IMR-90 (cell line): Measurements from ENCODE around the gene WWC2. TPM values are rescaled to one million over a fixed set of nuclear protein-coding genes. Genes with fewer than 3 reads are reported as not detected.

Experiments
- ATAC-seq: fragments of 200-7000 bp; cut with Tn5 transposase; 2 replicates; pipeline ENCODE4 v1.9.1; 2020; ENCODE audit warnings: low read depth, mild to moderate bottlenecking, moderate library complexity
- BruUV-seq: library from RNA; stranded (reverse); fragments of 400-500 nt; replicated peaks from 2 replicates; lab custom pipeline; 2021; lab: Mats Ljungman, UMichigan
- CTCF ChIA-PET: fragments of 300-600 bp; formaldehyde crosslinking; extraction: SDS; loops from one replicate; lab custom pipeline; 2021; ENCODE audit warnings: antibody characterized with exemption; lab: Yijun Ruan, JAX
- POLR2A ChIA-PET: fragments of 300-600 bp; sonication (Branson Sonifier 250); formaldehyde crosslinking; loops from one replicate; lab custom pipeline; 2022; ENCODE audit warnings: antibody characterized with exemption; ENCODE audit not compliant: unreplicated experiment; lab: Charles Lee
- DNase-seq: peaks from one replicate; pipeline ENCODE4 v3.0.0; 2013
- H2AFZ ChIP-seq: replicated peaks from 2 replicates; pipeline ENCODE3; 2013; ENCODE audit warnings: low read length, mild to moderate bottlenecking; ENCODE audit not compliant: poor library complexity
- H2AK5ac ChIP-seq: 2 replicates; pipeline ENCODE4 v1.6.1; 2013; ENCODE audit warnings: low read depth, low read length, inconsistent platforms
- H2AK9ac ChIP-seq: replicated peaks from 2 replicates; pipeline ENCODE3; 2013; ENCODE audit warnings: mild to moderate bottlenecking, low read depth, low read length, moderate library complexity; ENCODE audit not compliant: poor library complexity
- H2BK120ac ChIP-seq: 2 replicates; pipeline ENCODE4 v1.6.1; 2013; ENCODE audit warnings: low read depth, low read length, inconsistent platforms
- H2BK15ac ChIP-seq: 3 replicates; pipeline ENCODE4 v1.6.1; 2013; ENCODE audit warnings: low read depth, low read length, inconsistent platforms
- H2BK20ac ChIP-seq: 2 replicates; pipeline ENCODE4 v1.6.1; 2013; ENCODE audit warnings: low read depth, mild to moderate bottlenecking, inconsistent platforms, low read length, moderate library complexity
- H2BK5ac ChIP-seq: 2 replicates; pipeline ENCODE4 v1.6.1; 2013; ENCODE audit warnings: mild to moderate bottlenecking, low read depth, low read length, inconsistent platforms; ENCODE audit not compliant: poor library complexity, severe bottlenecking
- H3K14ac ChIP-seq: replicated peaks from 2 replicates; pipeline ENCODE4 v1.6.1; 2013; ENCODE audit warnings: low read depth, low read length, inconsistent platforms
- H3K18ac ChIP-seq: 2 replicates; pipeline ENCODE4 v1.6.1; 2013; ENCODE audit warnings: low read depth, low read length, control low read depth
- H3K23ac ChIP-seq: 2 replicates; pipeline ENCODE4 v1.6.1; 2013; ENCODE audit warnings: low read depth, low read length, inconsistent platforms
- H3K27ac ChIP-seq: 2 replicates; pipeline ENCODE4 v1.5.1; 2013; ENCODE audit warnings: mild to moderate bottlenecking, control low read depth, low read length; ENCODE audit not compliant: insufficient read depth
- H3K27me3 ChIP-seq: 2 replicates; pipeline ENCODE4 v1.6.1; 2013; ENCODE audit warnings: low read length; ENCODE audit not compliant: control insufficient read depth, insufficient read depth
- H3K36me3 ChIP-seq: 2 replicates; pipeline ENCODE4 v1.6.1; 2013; ENCODE audit warnings: low read length, mixed read lengths; ENCODE audit not compliant: control insufficient read depth, insufficient read depth
- H3K4ac ChIP-seq: 2 replicates; pipeline ENCODE4 v1.6.1; 2013; ENCODE audit warnings: low read depth, low read length, inconsistent platforms
- H3K4me1 ChIP-seq: 2 replicates; pipeline ENCODE4 v1.6.1; 2013; ENCODE audit warnings: low read length, mixed read lengths; ENCODE audit not compliant: control insufficient read depth, insufficient read depth
- H3K4me2 ChIP-seq: 2 replicates; pipeline ENCODE4 v1.6.1; 2013; ENCODE audit warnings: low read depth, mild to moderate bottlenecking, control low read depth, low read length, moderate library complexity
- H3K4me3 ChIP-seq: 2 replicates; pipeline ENCODE4 v1.5.1; 2013; ENCODE audit warnings: low read depth, mild to moderate bottlenecking, control low read depth, low read length, moderate library complexity; ENCODE audit not compliant: insufficient read depth
- H3K56ac ChIP-seq: 2 replicates; pipeline ENCODE4 v1.6.1; 2013; ENCODE audit warnings: low read length, inconsistent platforms; ENCODE audit not compliant: insufficient read depth; ENCODE audit errors: extremely low read depth
- H3K79me1 ChIP-seq, 2 experiments: 2 replicates each; pipeline ENCODE4 v1.6.1; 2013; ENCODE audit warnings: low read length in 2 of 2, inconsistent platforms in 1 of 2, low read depth in 1 of 2
- H3K9ac ChIP-seq: 2 replicates; pipeline ENCODE4 v1.6.1; 2013; ENCODE audit warnings: low read depth, low read length, control low read depth
- H3K9me1 ChIP-seq: 2 replicates; pipeline ENCODE4 v1.6.1; 2013; ENCODE audit warnings: low read length, inconsistent platforms; ENCODE audit not compliant: insufficient read depth
- H3K9me3 ChIP-seq: 2 replicates; pipeline ENCODE4 v1.6.1; 2013; ENCODE audit warnings: low read length; ENCODE audit not compliant: control insufficient read depth, insufficient read depth
- H4K20me1 ChIP-seq: 2 replicates; pipeline ENCODE4 v1.6.1; 2013; ENCODE audit warnings: low read length, inconsistent platforms; ENCODE audit not compliant: insufficient read depth
- H4K5ac ChIP-seq: 2 replicates; pipeline ENCODE4 v1.6.1; 2013; ENCODE audit warnings: mild to moderate bottlenecking, low read depth, low read length, control low read depth
- H4K8ac ChIP-seq, 2 experiments: 2 replicates each; pipeline ENCODE4 v1.6.1; 2013; ENCODE audit warnings: low read depth in 2 of 2, low read length in 2 of 2, control low read depth in 1 of 2, inconsistent platforms in 1 of 2
- H4K91ac ChIP-seq: 2 replicates; pipeline ENCODE4 v1.6.1; 2013; ENCODE audit warnings: low read depth, low read length, inconsistent platforms; ENCODE audit not compliant: insufficient read depth
- BHLHE40 ChIP-seq: fragments of 150-350 bp; IDR thresholded peaks from 2 replicates; pipeline ENCODE4 v1.6.1; 2016; ENCODE audit warnings: mild to moderate bottlenecking, low read depth, low read length
- CEBPB ChIP-seq: IDR thresholded peaks from 2 replicates; pipeline ENCODE4 v1.6.1; 2012; ENCODE audit warnings: low read depth, low read length, improper control_type of control experiment
- CHD1 ChIP-seq: IDR thresholded peaks from 2 replicates; pipeline ENCODE4 v1.6.1; 2012; ENCODE audit warnings: low read depth, low read length, improper control_type of control experiment
- FOS ChIP-seq: fragments of 150-350 bp; IDR thresholded peaks from 2 replicates; pipeline ENCODE4 v1.6.1; 2016; ENCODE audit warnings: low read depth, low read length
- MAFK ChIP-seq: IDR thresholded peaks from 2 replicates; pipeline ENCODE4 v1.6.1; 2012; ENCODE audit warnings: low read depth, low read length, improper control_type of control experiment
- MAZ ChIP-seq: IDR thresholded peaks from 2 replicates; pipeline ENCODE4 v1.6.1; 2012; ENCODE audit warnings: low read depth, mild to moderate bottlenecking, low read length, improper control_type of control experiment, moderate library complexity, borderline replicate concordance
- MXI1 ChIP-seq: IDR thresholded peaks from 2 replicates; pipeline ENCODE4 v1.6.1; 2012; ENCODE audit warnings: low read depth, mild to moderate bottlenecking, low read length, moderate library complexity, borderline replicate concordance
- NFE2L2 ChIP-seq: fragments of 150-350 bp; IDR thresholded peaks from 2 replicates; pipeline ENCODE4 v1.6.1; 2016; ENCODE audit warnings: low read depth, mild to moderate bottlenecking, low read length
- POLR2A ChIP-seq: IDR thresholded peaks from 2 replicates; pipeline ENCODE4 v1.6.1; 2012; ENCODE audit warnings: mild to moderate bottlenecking, low read depth, low read length
- RAD21 ChIP-seq: IDR thresholded peaks from 2 replicates; pipeline ENCODE4 v1.6.1; 2012; ENCODE audit warnings: low read length, improper control_type of control experiment
- RCOR1 ChIP-seq: IDR thresholded peaks from 2 replicates; pipeline ENCODE4 v1.6.1; 2012; ENCODE audit warnings: mild to moderate bottlenecking, low read length, improper control_type of control experiment; ENCODE audit not compliant: insufficient replicate concordance
- RFX5 ChIP-seq: IDR thresholded peaks from 2 replicates; pipeline ENCODE4 v1.8.0; 2012; ENCODE audit warnings: low read depth, mild to moderate bottlenecking, low read length, moderate library complexity
- SMC3 ChIP-seq: fragments of 150-350 bp; IDR thresholded peaks from 2 replicates; pipeline ENCODE4 v1.6.1; 2016; ENCODE audit warnings: low read depth, mild to moderate bottlenecking, antibody characterized with exemption, low read length, moderate library complexity
- WGBS, 2 experiments: methylation state at CpG; one replicate each; pipeline versions ENCODE4 v1.1.5 to v1.1.7; 2013; ENCODE audit warnings: missing lambda C conversion rate in 2 of 2; ENCODE audit not compliant: insufficient read length in 1 of 2; ENCODE audit errors: extremely low coverage in 2 of 2; 5-methylcytosine and 5-hydroxymethylcytosine counted together
- dilution Hi-C: fragments of 300-500 bp; cut with HindIII; formaldehyde crosslinking; loops from one replicate; pipeline ENCODE4 v1.14.3; 2018; ENCODE audit warnings: low sequenced_read_pairs; ENCODE audit not compliant: unreplicated experiment
- in situ Hi-C: fragments of 300-500 bp; cut with MboI; formaldehyde crosslinking; loops from 3 replicates; pipeline ENCODE4 v1.14.3; 2019; ENCODE audit warnings: low sequenced_read_pairs, inconsistent platforms, mixed read lengths
- intact Hi-C: fragments of 100-400 bp; cut with micrococcal nuclease; formaldehyde crosslinking; loops from 2 replicates; pipeline ENCODE4 v1.10.0; 2022
- polyA plus RNA-seq, 3 experiments: library from polyadenylated mRNA; depleted of rRNA; stranded (reverse); fragments of >200 nt; gene quantifications; 2 replicates each; pipeline ENCODE4 v1.2.3, GENCODE V29; 2012; ENCODE audit warnings: low replicate concordance in 1 of 3
- total RNA-seq: library from RNA; depleted of rRNA; stranded (reverse); fragments of >200 nt; gene quantifications from 2 replicates; pipeline ENCODE4 v1.2.3, GENCODE V29; 2012
- TF ChIP-seq, protein P1 (sequence below): conservative IDR thresholded peaks from 2 replicates; pipeline ENCODE4 v1.5.1; 2012; ENCODE audit warnings: mild to moderate bottlenecking, low read depth, low read length, improper control_type of control experiment
- TF ChIP-seq, protein P2 (sequence below): fragments of 150-350 bp; IDR thresholded peaks from 2 replicates; pipeline ENCODE4 v1.6.1; 2016; ENCODE audit warnings: low read depth, mild to moderate bottlenecking, low read length, moderate library complexity, borderline replicate concordance
- TF ChIP-seq, protein P3 (sequence below): fragments of 150-350 bp; IDR thresholded peaks from 2 replicates; pipeline ENCODE4 v1.6.1; 2017; ENCODE audit warnings: mild to moderate bottlenecking, antibody characterized with exemption, low read length, low read depth

WWC2 gene
- total and polyA plus RNA-seq, 2 of the 4 experiments (the other 2 are of a cell fraction) = 26.6 to 27.4 TPM

DNA sequence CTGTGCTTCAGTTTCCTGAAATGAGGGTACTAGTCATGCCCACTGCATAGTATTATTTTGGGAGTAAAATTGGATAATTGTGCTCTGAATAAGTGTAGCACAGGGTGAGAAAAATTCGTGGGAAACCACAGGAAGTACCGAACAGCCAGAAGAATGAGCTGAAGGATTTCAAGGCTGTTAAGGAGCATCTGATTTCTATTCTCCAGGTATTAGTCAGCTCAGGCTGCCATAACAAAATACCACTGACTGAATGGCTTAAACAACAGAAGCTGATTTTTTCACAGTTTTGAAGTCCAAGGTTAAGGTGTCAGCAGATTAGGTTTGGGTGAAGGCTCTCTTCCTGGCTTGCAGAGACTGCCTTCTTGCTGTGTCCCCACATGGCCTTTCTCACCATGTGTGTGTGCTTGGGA is 41.9 kb downstream of the WWC2 start:
- ChIA-PET POLR2A (interaction anchor here (0.6 kb wide), 1 partner anchor 42 kb away, joined by 3 read pairs; the partner anchor contains the start of gene WWC2), CTCF (no interaction called here)
- no peak overlapping the region for H3K4ac ChIP-seq
- peaks cover 33 to 82% of the 10 kb centered on the region in 2 experiments for H3K79me1 ChIP-seq
- TF ChIP-seq BHLHE40 = no peak
- TF ChIP-seq CEBPB = no peak
- TF ChIP-seq CHD1 = no peak
- no peak for TF ChIP-seq RCOR1
- no peak for TF ChIP-seq SMC3
- TF ChIP-seq, protein P1, sequence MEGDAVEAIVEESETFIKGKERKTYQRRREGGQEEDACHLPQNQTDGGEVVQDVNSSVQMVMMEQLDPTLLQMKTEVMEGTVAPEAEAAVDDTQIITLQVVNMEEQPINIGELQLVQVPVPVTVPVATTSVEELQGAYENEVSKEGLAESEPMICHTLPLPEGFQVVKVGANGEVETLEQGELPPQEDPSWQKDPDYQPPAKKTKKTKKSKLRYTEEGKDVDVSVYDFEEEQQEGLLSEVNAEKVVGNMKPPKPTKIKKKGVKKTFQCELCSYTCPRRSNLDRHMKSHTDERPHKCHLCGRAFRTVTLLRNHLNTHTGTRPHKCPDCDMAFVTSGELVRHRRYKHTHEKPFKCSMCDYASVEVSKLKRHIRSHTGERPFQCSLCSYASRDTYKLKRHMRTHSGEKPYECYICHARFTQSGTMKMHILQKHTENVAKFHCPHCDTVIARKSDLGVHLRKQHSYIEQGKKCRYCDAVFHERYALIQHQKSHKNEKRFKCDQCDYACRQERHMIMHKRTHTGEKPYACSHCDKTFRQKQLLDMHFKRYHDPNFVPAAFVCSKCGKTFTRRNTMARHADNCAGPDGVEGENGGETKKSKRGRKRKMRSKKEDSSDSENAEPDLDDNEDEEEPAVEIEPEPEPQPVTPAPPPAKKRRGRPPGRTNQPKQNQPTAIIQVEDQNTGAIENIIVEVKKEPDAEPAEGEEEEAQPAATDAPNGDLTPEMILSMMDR = no peak
- TF ChIP-seq NFE2L2 = no peak
- no peak for TF ChIP-seq MAZ
- TF ChIP-seq MXI1 = no peak
- TF ChIP-seq, protein P2, sequence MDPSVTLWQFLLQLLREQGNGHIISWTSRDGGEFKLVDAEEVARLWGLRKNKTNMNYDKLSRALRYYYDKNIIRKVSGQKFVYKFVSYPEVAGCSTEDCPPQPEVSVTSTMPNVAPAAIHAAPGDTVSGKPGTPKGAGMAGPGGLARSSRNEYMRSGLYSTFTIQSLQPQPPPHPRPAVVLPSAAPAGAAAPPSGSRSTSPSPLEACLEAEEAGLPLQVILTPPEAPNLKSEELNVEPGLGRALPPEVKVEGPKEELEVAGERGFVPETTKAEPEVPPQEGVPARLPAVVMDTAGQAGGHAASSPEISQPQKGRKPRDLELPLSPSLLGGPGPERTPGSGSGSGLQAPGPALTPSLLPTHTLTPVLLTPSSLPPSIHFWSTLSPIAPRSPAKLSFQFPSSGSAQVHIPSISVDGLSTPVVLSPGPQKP = no peak
- TF ChIP-seq, protein P3, sequence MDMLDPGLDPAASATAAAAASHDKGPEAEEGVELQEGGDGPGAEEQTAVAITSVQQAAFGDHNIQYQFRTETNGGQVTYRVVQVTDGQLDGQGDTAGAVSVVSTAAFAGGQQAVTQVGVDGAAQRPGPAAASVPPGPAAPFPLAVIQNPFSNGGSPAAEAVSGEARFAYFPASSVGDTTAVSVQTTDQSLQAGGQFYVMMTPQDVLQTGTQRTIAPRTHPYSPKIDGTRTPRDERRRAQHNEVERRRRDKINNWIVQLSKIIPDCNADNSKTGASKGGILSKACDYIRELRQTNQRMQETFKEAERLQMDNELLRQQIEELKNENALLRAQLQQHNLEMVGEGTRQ = no peak
- TF ChIP-seq FOS = no peak
- TF ChIP-seq MAFK = no peak
- TF ChIP-seq RFX5 = no peak
- no peak for TF ChIP-seq RAD21
- no peak for TF ChIP-seq POLR2A
- intact Hi-C loops = loop anchor here (5.0 kb wide), 1 partner anchor 39 kb away; no protein-coding TSS in a partner anchor
- H3K36me3 ChIP-seq = no peaks in the 10 kb centered on the region
- H3K9me3 ChIP-seq = 0 out of 2 replicates have a peak, but pooled peaks cover 2% of the 10 kb centered on the region
- H2BK15ac ChIP-seq = no peak overlapping the region
- H3K14ac ChIP-seq = 0 out of 2 replicates have a peak overlapping the region, but pooled peaks have one; percentile 16
- peaks cover 14% of the 10 kb centered on the region for H3K4me1 ChIP-seq
- peaks cover 71% of the 10 kb centered on the region for H4K20me1 ChIP-seq
- no peak overlapping the region for H2BK120ac ChIP-seq
- H4K8ac ChIP-seq = no peak overlapping the region
- peaks cover 15% of the 10 kb centered on the region for H3K9me1 ChIP-seq
- DNase-seq (peak; percentile 76), ATAC-seq (peak; percentile 63)
- H3K27ac ChIP-seq = no peak overlapping the region
- H3K27me3 ChIP-seq = no peaks in the 10 kb centered on the region
- H2BK5ac ChIP-seq = peak overlapping the region; percentile 47
- dilution Hi-C loops = no loop called here
- H2AK9ac ChIP-seq = no peak overlapping the region
- no peak overlapping the region for H2AFZ ChIP-seq
- no peak overlapping the region for H2BK20ac ChIP-seq
- WGBS, 2 experiments = no CpG with 5 or more reads among the region's 2 CpGs
- no peak overlapping the region for H4K5ac ChIP-seq
- H3K9ac ChIP-seq = no peak overlapping the region
- no peak overlapping the region for H3K56ac ChIP-seq
- no peak overlapping the region for H4K91ac ChIP-seq
- H3K23ac ChIP-seq = no peak overlapping the region
- no peak overlapping the region for H3K18ac ChIP-seq
- no TSS peak for BruUV-seq
- H3K4me3 ChIP-seq = no peak overlapping the region
- in situ Hi-C loops = no loop called here
- no peak overlapping the region for H3K4me2 ChIP-seq
- H2AK5ac ChIP-seq = peak overlapping the region; percentile 36; the same call in 1 of the 2 replicates
